Dendritic cell treated with granulocyte-macrophage colony-stimulating factor and Interleukin-4, amounts not matched to agents 40 ng/mL and 50 ng/mL, for 4 days (primary cell): ENCODE data around the gene CD300LB.
"Not testable (repeated sequence)": the region's sequence is repeated elsewhere in the genome, so short reads cannot be mapped to it uniquely, and the experiment has no call there.

Experiments used
- H3K27ac Mint-ChIP-seq: one replicate; pipeline ENCODE4 v1.8.0; 2022; ENCODE audit warnings: mild to moderate bottlenecking, mixed read lengths
- H3K27me3 Mint-ChIP-seq: one replicate; pipeline ENCODE4 v1.8.0; 2022; ENCODE audit warnings: mild to moderate bottlenecking, mixed read lengths
- H3K36me3 Mint-ChIP-seq: one replicate; pipeline ENCODE4 v1.8.0; 2022; ENCODE audit warnings: low read depth, mixed read lengths
- H3K4me1 Mint-ChIP-seq: one replicate; pipeline ENCODE4 v1.8.0; 2022; ENCODE audit warnings: low read depth, mixed read lengths
- H3K4me3 Mint-ChIP-seq: one replicate; pipeline ENCODE4 v1.8.0; 2022; ENCODE audit warnings: mild to moderate bottlenecking, moderate library complexity, mixed read lengths
- H3K9me3 Mint-ChIP-seq: one replicate; pipeline ENCODE4 v1.8.0; 2022; ENCODE audit warnings: mixed read lengths
- intact Hi-C: fragments of 100-400 bp; cut with micrococcal nuclease; formaldehyde crosslinking; loops from one replicate; pipeline ENCODE4 v1.15.0; 2022

The CD300LB gene

DNA sequence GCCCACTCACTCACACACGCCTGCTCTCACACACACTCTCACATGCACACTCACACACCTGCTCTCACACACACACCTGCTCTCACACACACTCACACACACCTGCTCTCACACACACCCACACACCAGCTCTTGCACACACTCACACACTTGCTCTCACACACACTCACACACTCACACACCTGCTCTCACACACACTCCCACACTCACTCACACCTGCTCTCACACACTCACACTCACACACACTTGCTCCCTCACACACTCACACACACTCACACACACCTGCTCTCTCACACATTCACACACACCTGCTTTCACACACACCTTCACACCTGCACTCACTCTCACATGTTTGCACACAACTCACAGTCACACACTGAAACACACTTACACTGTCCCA lies 32.1 kb upstream of the CD300LB start:
- Mint-ChIP-seq H3K4me3 (peak overlapping the region; percentile 5), H3K27me3 (peaks cover 28% of the 10 kb centered on the region), H3K36me3 (peaks cover 27% of the 10 kb centered on the region), H3K4me1 (peaks cover 76% of the 10 kb centered on the region), H3K9me3 (no peaks in the 10 kb centered on the region), H3K27ac (peak overlapping the region; percentile 6)
- intact Hi-C loops, result no loop called here

DNA sequence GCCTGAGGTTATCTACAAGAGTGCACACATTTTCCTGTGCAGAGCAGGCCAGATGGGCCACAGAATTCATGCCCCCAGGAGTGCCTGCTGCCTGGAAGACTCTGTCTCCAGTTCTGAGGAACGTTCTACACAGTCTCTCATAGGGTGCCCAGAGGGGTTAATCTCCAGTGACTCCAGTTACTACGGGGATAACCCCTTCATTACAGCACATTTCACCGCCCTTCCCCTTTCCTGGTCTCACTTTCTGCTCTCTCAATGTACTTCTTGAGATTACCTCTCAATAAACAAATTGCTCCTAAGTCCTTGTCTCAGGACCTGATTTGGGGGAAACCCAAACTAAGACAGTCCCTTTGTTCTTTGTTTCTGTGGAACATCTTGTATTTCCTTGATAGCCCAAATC lies 30.3 kb upstream of the CD300LB start:
- peaks cover 28% of the 10 kb centered on the region for H3K27me3 Mint-ChIP-seq
- intact Hi-C loops, result no loop called here
- peak overlapping the region; percentile 26 for H3K27ac Mint-ChIP-seq
- H3K9me3 Mint-ChIP-seq, result no peaks in the 10 kb centered on the region
- no peak overlapping the region for H3K4me3 Mint-ChIP-seq
- H3K36me3 Mint-ChIP-seq, result peaks cover 32% of the 10 kb centered on the region
- peaks cover 77% of the 10 kb centered on the region for H3K4me1 Mint-ChIP-seq

DNA sequence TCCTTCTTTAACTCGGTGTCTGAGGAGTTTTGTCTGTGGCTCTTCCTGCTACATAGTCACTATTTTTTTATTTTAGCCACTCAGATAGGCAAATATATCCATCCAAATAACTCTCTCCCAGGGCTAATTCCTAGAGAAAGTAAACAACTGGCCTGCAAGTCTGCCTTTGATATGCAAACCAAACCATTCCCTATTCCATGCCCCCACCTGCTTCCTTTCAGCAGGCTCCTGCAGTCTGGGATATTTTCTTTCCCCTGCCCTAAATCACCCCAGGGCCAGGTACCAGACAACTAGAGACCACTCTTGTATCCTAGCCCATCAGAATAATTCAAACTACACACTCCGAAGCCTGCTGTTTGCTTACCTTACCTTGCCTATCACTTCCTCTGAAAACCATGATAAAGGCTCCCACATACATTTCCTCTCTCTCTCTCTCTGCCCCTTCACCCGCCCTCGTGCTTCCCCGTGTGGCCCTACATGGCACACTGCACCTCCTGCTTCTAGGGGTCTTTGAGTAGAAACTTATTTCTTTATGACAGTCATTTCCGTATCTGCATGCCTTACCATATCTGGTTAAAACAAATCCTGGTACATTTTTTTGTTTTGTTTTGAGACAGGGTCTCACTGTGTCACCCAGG lies 27.7 kb upstream of the CD300LB start:
- Mint-ChIP-seq H3K27ac (peak overlapping the region; percentile 87), H3K4me3 (peak overlapping the region; percentile 51), H3K27me3 (peaks cover 21% of the 10 kb centered on the region), H3K9me3 (no peaks in the 10 kb centered on the region), H3K4me1 (peaks cover 81% of the 10 kb centered on the region), H3K36me3 (peaks cover 37% of the 10 kb centered on the region)
- intact Hi-C loops, result no loop called here

DNA sequence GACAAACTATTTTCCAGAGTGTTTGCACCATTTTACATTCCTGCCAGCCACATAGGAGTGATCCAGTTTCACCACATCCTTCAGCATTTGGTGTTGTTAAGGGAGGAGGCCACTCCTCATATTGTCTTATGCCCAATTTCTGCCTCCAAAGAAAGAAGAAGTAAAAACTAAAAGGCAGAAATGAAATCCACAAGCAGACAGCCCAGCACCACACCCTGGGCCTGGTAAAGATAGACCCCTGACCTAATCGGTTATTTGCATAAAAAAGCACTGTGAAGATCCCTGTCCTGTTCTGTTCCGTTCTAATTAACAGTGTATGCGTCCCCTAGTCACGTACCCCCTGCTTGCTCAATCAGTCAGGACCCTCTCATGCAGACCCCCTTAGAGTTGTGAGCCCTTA lies 27.1 kb upstream of the CD300LB start:
- H3K27ac Mint-ChIP-seq, result peak overlapping the region; percentile 87
- H3K4me3 Mint-ChIP-seq, result peak overlapping the region; percentile 51
- intact Hi-C loops, H3K9me3 Mint-ChIP-seq: not testable (repeated sequence)
- peaks cover 31% of the 10 kb centered on the region for H3K36me3 Mint-ChIP-seq
- H3K27me3 Mint-ChIP-seq, result peaks cover 17% of the 10 kb centered on the region
- H3K4me1 Mint-ChIP-seq, result peaks cover 80% of the 10 kb centered on the region

DNA sequence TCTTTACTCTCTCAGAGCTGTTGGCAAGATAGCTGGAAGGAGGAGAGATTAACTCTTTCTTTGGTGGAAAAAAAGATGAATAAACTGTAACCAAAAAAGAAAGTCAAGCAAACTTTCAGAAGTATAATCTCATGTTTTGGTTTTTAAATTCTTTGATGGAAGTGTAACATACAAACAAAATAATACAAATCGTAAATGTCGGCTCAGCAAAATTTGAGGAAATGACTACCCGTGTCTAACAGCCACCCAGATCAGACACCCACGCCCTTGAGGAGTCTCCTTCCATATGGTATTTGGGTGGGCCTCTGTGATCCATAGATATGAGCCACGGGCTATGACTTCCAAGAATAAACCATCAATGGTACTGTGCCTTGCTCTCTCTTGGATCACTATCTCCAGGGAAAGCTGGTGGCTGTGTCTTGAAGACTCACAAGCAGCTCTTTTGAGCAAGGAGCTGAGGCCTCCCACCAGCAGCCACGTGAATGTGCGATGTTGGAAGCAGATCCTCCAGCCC lies 24.2 kb upstream of the CD300LB start:
- intact Hi-C loops, result loop anchor here (2.0 kb wide), 1 partner anchor 13 kb away; no protein-coding TSS in a partner anchor
- H3K27ac Mint-ChIP-seq, result peak overlapping the region; percentile 26
- H3K9me3 Mint-ChIP-seq, result no peaks in the 10 kb centered on the region
- peaks cover 11% of the 10 kb centered on the region for H3K36me3 Mint-ChIP-seq
- H3K4me3 Mint-ChIP-seq, result no peak overlapping the region
- H3K4me1 Mint-ChIP-seq, result peaks cover 85% of the 10 kb centered on the region
- peaks cover 16% of the 10 kb centered on the region for H3K27me3 Mint-ChIP-seq

DNA sequence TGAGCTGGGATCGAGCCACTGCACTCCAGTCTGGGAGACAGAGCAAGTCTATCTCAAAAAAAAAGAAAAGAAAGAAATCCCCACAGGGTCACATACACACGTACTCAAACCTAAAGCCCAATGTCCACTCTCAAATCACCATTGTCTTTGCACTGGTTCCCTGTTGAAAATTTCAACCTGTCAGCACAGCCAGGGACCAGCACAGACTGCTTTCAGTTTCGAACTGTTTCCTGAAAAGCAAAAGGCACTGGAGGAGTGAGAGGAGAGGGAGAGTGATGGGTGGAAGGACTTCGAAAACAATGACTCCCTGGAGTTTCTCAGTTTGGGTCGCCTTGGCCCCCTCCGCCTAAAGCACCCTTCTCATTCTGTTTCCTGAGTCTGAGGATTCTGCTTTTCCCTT lies 23.6 kb upstream of the CD300LB start:
- H3K4me3 Mint-ChIP-seq, result no peak overlapping the region
- peaks cover 11% of the 10 kb centered on the region for H3K36me3 Mint-ChIP-seq
- H3K9me3 Mint-ChIP-seq, result no peaks in the 10 kb centered on the region
- H3K4me1 Mint-ChIP-seq, result peaks cover 91% of the 10 kb centered on the region
- intact Hi-C loops, result loop anchor here (2.0 kb wide), 1 partner anchor 14 kb away; no protein-coding TSS in a partner anchor
- H3K27me3 Mint-ChIP-seq, result peaks cover 20% of the 10 kb centered on the region
- H3K27ac Mint-ChIP-seq, result peak overlapping the region; percentile 26

DNA sequence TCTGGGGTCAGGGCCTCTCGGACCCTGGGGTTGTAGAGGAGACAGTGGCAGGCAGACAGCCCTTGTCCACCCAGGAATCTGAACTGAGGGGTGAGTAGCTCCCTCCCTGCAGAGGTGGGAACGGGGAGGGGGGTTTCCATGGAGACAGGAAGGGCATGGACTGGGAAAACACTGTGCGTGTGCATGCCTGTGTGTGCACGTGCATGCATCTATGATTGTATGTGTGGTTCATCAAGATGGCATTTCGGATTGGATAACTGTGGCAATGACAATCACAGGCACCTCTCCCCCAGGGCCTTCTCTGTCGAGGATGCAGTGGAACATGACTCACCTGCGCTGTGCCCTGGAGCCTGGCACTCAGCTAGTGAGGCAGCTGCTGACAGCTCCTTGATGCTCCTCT lies 20.8 kb upstream of the CD300LB start:
- Mint-ChIP-seq H3K36me3 (peaks cover 11% of the 10 kb centered on the region), H3K27me3 (peaks cover 24% of the 10 kb centered on the region), H3K9me3 (no peaks in the 10 kb centered on the region), H3K27ac (peak overlapping the region; percentile 17), H3K4me3 (no peak overlapping the region), H3K4me1 (peaks cover 89% of the 10 kb centered on the region)
- intact Hi-C loops, result no loop called here

DNA sequence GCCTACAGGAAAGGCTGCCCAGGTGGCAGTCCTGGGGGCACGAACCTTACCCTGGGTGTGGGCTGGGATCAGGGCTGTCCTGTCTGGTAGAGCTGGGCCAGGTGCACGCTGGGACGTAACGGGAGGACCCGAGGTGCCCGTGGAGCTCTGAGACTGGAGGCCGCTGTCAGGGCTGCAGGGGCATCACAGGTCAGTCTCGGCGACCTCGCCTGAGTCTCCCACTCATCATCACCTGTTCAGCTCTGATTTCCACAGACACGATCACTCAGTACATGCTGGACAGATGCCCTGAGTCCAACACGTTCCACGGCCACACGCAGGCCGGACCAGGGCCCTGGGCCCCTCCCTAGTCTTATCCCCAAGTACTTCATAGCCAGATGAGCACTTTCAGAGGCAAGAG lies 19.3 kb upstream of the CD300LB start:
- H3K36me3 Mint-ChIP-seq, result peaks cover 3% of the 10 kb centered on the region
- peaks cover 21% of the 10 kb centered on the region for H3K27me3 Mint-ChIP-seq
- H3K4me3 Mint-ChIP-seq, result no peak overlapping the region
- H3K4me1 Mint-ChIP-seq, result peaks cover 90% of the 10 kb centered on the region
- no peaks in the 10 kb centered on the region for H3K9me3 Mint-ChIP-seq
- intact Hi-C loops, result no loop called here
- peak overlapping the region; percentile 45 for H3K27ac Mint-ChIP-seq

DNA sequence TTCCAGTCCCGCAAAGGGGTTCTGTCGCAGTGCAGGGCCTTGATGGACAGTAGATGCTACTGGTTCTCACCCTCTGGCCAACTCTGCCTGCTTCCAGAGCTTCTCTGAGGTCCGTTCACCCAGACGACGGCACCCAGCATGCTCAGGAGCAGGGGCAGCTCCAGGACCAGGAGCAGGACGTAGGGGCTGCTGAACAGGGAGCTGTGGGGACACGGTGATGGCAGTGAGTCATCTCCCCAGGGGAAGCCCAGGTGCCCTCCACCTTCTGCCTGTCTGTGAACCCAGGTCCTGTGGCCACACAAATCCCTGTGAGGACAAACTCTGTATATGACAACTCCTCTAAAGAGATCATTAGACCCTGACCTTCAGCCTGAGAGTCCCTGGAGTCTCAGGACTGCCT lies 18.1 kb upstream of the CD300LB start:
- Mint-ChIP-seq H3K27me3 (peaks cover 21% of the 10 kb centered on the region), H3K36me3 (peaks cover 15% of the 10 kb centered on the region), H3K4me3 (no peak overlapping the region), H3K9me3 (no peaks in the 10 kb centered on the region), H3K4me1 (peaks cover 92% of the 10 kb centered on the region), H3K27ac (no peak overlapping the region)
- intact Hi-C loops, result loop anchor here (10.0 kb wide), 1 partner anchor 55 kb away; no protein-coding TSS in a partner anchor

DNA sequence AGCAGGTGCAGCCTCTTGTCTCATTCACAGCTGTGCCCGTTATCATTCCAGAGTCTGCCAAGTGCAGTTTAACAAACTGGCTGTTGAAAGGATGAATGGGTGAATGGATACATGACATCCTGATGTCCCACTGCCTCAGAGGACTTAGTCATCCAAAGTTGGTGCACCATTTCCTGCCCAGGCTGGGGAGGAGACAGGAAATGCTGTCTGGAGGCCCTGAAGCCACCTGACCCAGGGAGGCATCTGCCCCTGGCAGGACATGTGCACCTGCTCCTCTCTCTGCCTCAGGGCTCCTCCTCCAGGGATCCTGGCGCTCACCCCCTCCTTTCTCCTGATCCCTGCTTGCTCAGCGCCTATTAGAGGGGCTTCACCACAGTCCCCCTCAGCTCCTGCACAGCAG lies 16.5 kb upstream of the CD300LB start:
- peaks cover 94% of the 10 kb centered on the region for H3K4me1 Mint-ChIP-seq
- H3K36me3 Mint-ChIP-seq, result peaks cover 31% of the 10 kb centered on the region
- H3K27me3 Mint-ChIP-seq, result peaks cover 21% of the 10 kb centered on the region
- H3K4me3 Mint-ChIP-seq, result no peak overlapping the region
- no peaks in the 10 kb centered on the region for H3K9me3 Mint-ChIP-seq
- intact Hi-C loops, result loop anchor here (10.0 kb wide), 1 partner anchor 57 kb away; no protein-coding TSS in a partner anchor
- H3K27ac Mint-ChIP-seq, result peak overlapping the region; percentile 93

DNA sequence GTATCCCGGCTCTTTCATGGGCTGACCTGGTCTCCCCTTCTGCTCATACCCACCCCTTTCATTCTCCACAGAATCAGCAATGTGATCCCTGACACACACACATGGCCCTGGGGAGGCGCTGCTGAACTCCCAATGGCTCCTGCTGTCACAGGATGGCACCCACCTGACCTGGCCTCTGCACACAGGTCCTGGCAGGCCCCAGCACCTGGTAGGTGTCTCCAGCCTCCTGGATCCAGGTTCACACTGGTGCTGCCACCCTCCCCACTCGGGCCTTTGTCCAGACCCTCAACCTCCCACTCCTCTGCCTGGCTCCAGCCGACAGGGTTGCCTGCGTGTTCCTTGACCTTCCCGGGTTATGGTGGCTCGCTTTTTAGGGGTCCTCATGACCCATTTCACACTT lies 16.0 kb upstream of the CD300LB start:
- Mint-ChIP-seq H3K9me3 (no peaks in the 10 kb centered on the region), H3K27me3 (peaks cover 20% of the 10 kb centered on the region), H3K4me1 (peaks cover 94% of the 10 kb centered on the region), H3K36me3 (peaks cover 36% of the 10 kb centered on the region), H3K27ac (peak overlapping the region; percentile 93), H3K4me3 (no peak overlapping the region)
- intact Hi-C loops, result loop anchor here (10.0 kb wide), 1 partner anchor 58 kb away; no protein-coding TSS in a partner anchor

DNA sequence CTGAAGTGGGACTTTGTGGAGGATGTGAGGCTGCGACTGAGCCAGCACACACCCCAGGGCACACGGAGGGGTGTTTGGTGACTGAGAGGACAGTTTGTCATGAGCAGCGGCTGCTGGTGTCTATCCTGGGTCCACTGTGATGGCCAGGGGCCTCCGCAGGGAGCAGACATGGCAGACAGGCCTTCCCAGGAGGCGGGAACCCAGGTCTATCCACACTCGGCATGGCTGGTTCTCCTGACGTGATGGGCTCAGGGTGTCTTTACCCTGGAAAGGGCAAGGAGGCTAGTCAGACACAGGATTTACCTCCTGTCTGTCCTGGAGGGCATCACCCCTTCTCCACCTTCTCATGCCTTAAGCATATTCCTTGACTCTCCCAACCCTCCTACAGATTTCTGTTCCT lies 15.3 kb upstream of the CD300LB start:
- H3K4me3 Mint-ChIP-seq, result no peak overlapping the region
- peaks cover 17% of the 10 kb centered on the region for H3K27me3 Mint-ChIP-seq
- peak overlapping the region; percentile 93 for H3K27ac Mint-ChIP-seq
- peaks cover 43% of the 10 kb centered on the region for H3K36me3 Mint-ChIP-seq
- no peaks in the 10 kb centered on the region for H3K9me3 Mint-ChIP-seq
- H3K4me1 Mint-ChIP-seq, result peaks cover 90% of the 10 kb centered on the region
- intact Hi-C loops, result loop anchor here (1.0 to 10.0 kb wide), 2 partner anchors 21 to 58 kb away; partner anchors contain the start of gene CD300H

DNA sequence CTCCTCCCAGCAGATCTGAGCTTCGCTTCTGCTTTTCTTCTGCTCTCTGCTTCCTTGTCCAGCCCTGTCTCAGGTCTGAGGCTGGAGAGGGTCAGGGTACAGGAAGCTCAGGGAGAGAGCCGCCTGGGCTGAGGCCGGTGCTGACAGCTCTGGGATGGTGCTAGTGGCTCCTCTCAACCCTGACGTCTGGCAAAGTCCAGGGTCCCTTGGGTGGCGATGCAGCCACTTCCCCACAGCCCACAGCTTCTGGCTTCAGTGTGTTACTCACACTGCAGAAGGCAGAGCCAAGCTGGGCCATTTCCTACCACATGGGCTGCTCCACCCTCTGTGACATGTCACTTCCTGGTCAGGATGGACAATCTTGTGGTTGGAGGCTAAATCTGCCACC lies 14.6 kb upstream of the CD300LB start, which contains the start of gene CD300C:
Gene CD300C (minus strand): TSS at position 273 of the 388 bp plus-strand sequence. CDS start 333 bp downstream, outside the sequence.
- Mint-ChIP-seq H3K9me3 (no peaks in the 10 kb centered on the region), H3K4me1 (peaks cover 82% of the 10 kb centered on the region), H3K27me3 (peaks cover 13% of the 10 kb centered on the region), H3K27ac (peak within 1 kb of the TSS; percentile 93), H3K36me3 (peaks cover 50% of the 10 kb centered on the region), H3K4me3 (peak within 1 kb of the TSS; percentile 69)
- intact Hi-C loops, result loop anchor here (1.0 to 10.0 kb wide), 2 partner anchors 21 to 59 kb away; partner anchors contain the start of gene CD300H

DNA sequence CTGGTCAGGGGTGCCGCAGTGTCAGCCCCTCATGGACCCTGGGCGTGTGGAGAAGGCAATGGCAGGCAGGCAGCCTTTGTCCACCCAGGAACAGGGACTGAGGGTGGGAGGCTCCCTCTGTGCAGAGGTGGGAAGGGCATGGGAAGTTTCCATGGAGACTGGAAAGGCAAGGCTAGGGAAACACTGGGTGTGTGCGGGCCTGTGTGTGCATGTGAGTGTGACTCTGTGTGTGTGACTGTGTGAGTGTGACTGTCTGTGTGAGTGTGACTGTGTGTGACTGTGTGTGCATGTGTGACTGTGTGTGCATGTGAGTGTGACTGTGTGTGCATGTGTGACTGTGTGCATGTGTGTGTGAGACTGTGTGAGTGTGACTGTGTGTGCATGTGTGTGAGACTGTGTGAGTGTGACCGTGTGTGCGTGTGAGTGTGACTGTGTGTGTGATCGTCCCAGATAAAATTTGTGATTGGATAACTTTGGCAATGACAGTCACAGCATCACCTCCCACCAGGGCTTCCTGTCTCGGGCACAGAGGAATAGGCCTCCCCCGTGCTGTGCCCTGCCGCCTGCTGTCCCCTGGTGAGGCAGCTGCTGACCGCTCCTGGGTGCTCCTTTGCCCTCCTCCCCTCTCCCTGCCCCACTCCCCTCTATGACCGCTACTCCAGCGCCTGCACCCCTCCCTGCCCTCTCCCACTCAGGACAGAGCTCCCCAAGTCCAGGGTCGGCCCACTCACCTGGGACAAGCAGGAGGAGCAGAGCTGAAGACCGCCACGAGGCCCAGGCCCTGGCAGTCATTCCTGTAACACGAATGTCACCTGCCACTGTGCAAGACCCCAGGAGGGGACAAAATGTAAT lies 13.9 kb upstream of the CD300LB start:
- H3K4me3 Mint-ChIP-seq, result peak overlapping the region; percentile 69
- H3K9me3 Mint-ChIP-seq, result no peaks in the 10 kb centered on the region
- H3K36me3 Mint-ChIP-seq, result peaks cover 57% of the 10 kb centered on the region
- H3K27ac Mint-ChIP-seq, result peak overlapping the region; percentile 93
- intact Hi-C loops, result loop anchor here (10.0 kb wide), 1 partner anchor 60 kb away; no protein-coding TSS in a partner anchor
- H3K4me1 Mint-ChIP-seq, result peaks cover 79% of the 10 kb centered on the region
- peaks cover 13% of the 10 kb centered on the region for H3K27me3 Mint-ChIP-seq
